ENCODE results near the gene RRP1. TPM values are rescaled to one million over a fixed set of nuclear protein-coding genes. Genes with fewer than 3 reads are reported as not detected.

Gene RRP1
- polyA plus RNA-seq, 6 donors from 2014 or later, result 9.4 to 18.6 (median 10.9) TPM

GRCh38 chr21:43824333-43825241 is 35.2 kb downstream of the RRP1 start:
- Mint-ChIP-seq H3K9me3 (no peaks in the 10 kb centered on the region), H3K36me3 (no peaks in the 10 kb centered on the region), H3K4me1 (no peaks in the 10 kb centered on the region), H3K27me3 (peaks cover 4 to 11% (median 6%) of the 10 kb centered on the region in 3 donors), H3K4me3 (no peak overlapping the region), H3K27ac (no peak overlapping the region)
- ATAC-seq (ENCODE audit: low read depth in 2 of 2) (no peak), DNase-seq (no peak)

DNA sequence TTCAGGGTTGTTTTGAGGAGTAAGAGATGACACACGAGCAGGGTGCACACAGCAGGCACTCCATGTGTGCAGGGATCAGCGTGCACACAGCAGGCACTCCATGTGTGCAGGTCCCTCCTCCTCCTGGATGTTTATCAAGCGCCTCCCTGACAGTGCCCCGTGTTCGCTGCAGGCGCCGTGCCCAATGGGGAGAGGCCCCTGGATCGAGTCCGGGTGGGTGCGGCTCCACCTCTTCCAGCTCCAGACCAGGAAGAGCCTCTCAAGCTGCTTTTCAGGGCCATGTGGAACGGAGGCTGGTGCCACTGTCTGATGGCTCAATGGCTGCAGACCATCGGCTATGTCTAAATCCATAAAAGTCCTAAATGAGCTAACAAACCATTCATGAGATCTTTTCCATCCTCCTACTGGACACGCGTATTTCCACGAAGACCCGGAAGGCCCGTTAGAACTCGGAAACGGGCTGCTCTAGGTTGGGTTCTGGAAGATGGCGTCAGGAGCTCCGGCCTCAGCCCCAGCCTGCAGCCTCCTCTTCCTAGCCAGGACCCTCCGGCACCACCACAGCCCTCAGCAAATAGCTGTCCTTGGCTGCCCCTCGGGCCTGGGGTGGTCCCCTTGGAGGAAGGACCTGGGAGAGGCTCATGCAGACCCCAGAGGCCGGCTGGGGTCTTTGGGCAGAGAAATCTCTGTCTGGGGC is 36.0 kb downstream of the RRP1 start:
- ATAC-seq (ENCODE audit: low read depth in 2 of 2) (no peak), DNase-seq (no peak)
- Mint-ChIP-seq H3K9me3 (no peaks in the 10 kb centered on the region), H3K36me3 (no peaks in the 10 kb centered on the region), H3K27ac (no peak overlapping the region), H3K4me3 (no peak overlapping the region), H3K4me1 (no peaks in the 10 kb centered on the region), H3K27me3 (peaks cover 4 to 18% (median 6%) of the 10 kb centered on the region in 3 donors)

DNA sequence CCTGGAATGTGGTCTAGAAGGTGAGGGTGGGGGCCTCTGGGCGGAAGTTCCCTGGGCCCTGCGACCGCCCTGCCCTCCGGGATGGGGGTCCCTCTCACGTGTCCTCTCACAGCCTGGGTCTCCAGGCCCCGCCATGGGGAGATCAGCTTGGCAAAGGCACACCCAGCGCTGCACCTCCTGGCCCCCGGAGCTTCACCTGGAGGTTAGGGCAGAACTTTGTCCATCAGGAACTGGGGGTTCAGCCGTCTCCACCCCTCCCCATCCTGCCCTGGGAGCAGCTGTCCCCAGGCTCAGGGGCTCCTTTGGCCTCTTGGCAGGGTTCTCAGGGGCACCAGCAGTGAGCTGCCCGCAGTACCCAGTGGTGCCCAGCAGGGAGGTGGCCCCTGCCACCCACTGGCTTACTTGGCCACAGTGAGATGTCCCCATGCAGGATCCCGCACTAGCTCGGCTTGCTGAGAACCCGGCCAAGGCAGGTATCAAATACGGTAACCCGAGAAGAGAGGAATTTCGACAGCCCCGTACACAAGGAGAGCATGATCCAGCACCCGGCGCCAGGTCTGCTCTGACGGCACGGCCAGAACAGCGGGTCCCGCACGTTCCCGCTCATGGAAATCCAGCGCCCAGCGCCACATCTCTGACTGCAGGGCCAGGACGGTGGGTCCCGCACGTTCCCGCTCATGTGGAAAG is 36.7 kb downstream of the RRP1 start:
- no peaks in the 10 kb centered on the region for H3K4me1 Mint-ChIP-seq
- DNase-seq, result no peak
- no peak overlapping the region for H3K4me3 Mint-ChIP-seq
- no peak for ATAC-seq (ENCODE audit: low read depth in 2 of 2)
- peaks cover 4 to 18% (median 6%) of the 10 kb centered on the region in 3 donors for H3K27me3 Mint-ChIP-seq
- H3K9me3 Mint-ChIP-seq, result no peaks in the 10 kb centered on the region
- H3K36me3 Mint-ChIP-seq, result no peaks in the 10 kb centered on the region
- no peak overlapping the region for H3K27ac Mint-ChIP-seq

GRCh38 chr21:43826623-43826974 is 37.2 kb downstream of the RRP1 start:
- Mint-ChIP-seq H3K4me1 (no peaks in the 10 kb centered on the region), H3K36me3 (no peaks in the 10 kb centered on the region), H3K4me3 (no peak overlapping the region), H3K27me3 (peaks cover 4 to 18% (median 6%) of the 10 kb centered on the region in 3 donors), H3K27ac (no peak overlapping the region), H3K9me3 (no peaks in the 10 kb centered on the region)
- DNase-seq, result no peak
- no peak for ATAC-seq (ENCODE audit: low read depth in 2 of 2)

- DNase-seq, result no peak
- peaks cover 4 to 18% (median 7%) of the 10 kb centered on the region in 3 donors for H3K27me3 Mint-ChIP-seq
- no peaks in the 10 kb centered on the region for H3K4me1 Mint-ChIP-seq
- no peak for ATAC-seq (ENCODE audit: low read depth in 2 of 2)
- no peaks in the 10 kb centered on the region for H3K36me3 Mint-ChIP-seq
- H3K4me3 Mint-ChIP-seq, result no peak overlapping the region
- H3K27ac Mint-ChIP-seq, result no peak overlapping the region
- H3K9me3 Mint-ChIP-seq, result no peaks in the 10 kb centered on the region
Observed at GRCh38 chr21:43827015-43827611, 37.7 kb downstream of the RRP1 start.

DNA sequence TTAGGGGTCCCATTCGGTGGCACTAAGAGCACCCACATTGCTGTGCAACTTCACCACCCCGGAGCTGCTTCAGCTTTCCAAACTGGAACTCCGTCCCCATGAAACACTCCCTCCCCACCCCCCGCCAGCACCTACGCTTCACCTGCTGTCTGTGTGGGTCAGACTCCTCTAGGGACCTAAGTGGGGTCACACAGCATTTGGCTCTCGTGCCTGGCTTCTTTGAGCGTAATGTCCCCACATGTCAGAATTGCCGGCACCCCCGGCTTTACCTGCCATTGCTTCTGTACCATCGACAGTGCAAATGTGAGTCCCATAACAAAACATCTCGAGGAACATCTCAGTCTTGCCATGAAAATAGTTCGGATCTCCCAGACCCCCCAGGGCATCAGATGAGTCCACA is 39.8 kb downstream of the RRP1 start:
- H3K27me3 Mint-ChIP-seq, result peaks cover 8 to 38% (median 23%) of the 10 kb centered on the region in 3 donors
- H3K4me1 Mint-ChIP-seq, result no peaks in the 10 kb centered on the region
- H3K4me3 Mint-ChIP-seq, result no peak overlapping the region
- H3K27ac Mint-ChIP-seq, result no peak overlapping the region
- H3K9me3 Mint-ChIP-seq, result peaks cover 0 to 7% (median 0%) of the 10 kb centered on the region in 7 donors
- DNase-seq (no peak), ATAC-seq (ENCODE audit: low read depth in 2 of 2) (no peak)
- no peaks in the 10 kb centered on the region for H3K36me3 Mint-ChIP-seq

- peaks cover 9 to 40% (median 23%) of the 10 kb centered on the region in 3 donors for H3K27me3 Mint-ChIP-seq
- H3K36me3 Mint-ChIP-seq, result no peaks in the 10 kb centered on the region
- ATAC-seq (ENCODE audit: low read depth in 2 of 2) (no peak), DNase-seq (no peak)
- H3K4me1 Mint-ChIP-seq, result peaks cover 0 to 3% (median 0%) of the 10 kb centered on the region in 3 donors
- peak overlapping the region in 1 of 8 donors; percentile 9 for H3K4me3 Mint-ChIP-seq
- peaks cover 0 to 7% (median 0%) of the 10 kb centered on the region in 7 donors for H3K9me3 Mint-ChIP-seq
- no peak overlapping the region for H3K27ac Mint-ChIP-seq
Observed at GRCh38 chr21:43829575-43830119, 40.3 kb downstream of the RRP1 start.

DNA sequence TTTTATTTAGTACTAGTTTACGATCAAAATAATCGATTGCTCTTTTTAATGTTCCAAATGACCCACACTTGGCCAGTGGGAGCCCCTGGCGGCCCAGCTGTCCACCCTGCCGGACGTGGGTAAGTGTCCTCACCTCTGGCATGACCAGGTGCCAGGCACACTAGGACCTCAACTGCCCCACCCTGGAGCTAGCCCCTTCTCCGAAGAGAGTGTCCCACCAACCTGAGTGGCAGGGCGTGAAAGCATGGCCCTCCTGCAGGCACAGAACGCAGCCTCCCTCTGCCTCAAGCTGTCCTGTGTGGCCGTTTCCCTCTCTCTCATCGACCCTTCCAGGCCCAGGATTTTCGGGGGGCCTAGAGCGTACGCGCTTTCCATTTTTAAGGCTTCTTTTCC is 42.8 kb downstream of the RRP1 start:
- Mint-ChIP-seq H3K27me3 (peaks cover 20 to 57% (median 41%) of the 10 kb centered on the region in 3 donors), H3K36me3 (no peaks in the 10 kb centered on the region), H3K9me3 (peaks cover 0 to 7% (median 0%) of the 10 kb centered on the region in 7 donors), H3K27ac (peak overlapping the region in 1 of 6 donors; percentile 3), H3K4me3 (no peak overlapping the region), H3K4me1 (peaks cover 0 to 7% (median 6%) of the 10 kb centered on the region in 3 donors)
- DNase-seq (no peak), ATAC-seq (ENCODE audit: low read depth in 2 of 2) (no peak)

DNA sequence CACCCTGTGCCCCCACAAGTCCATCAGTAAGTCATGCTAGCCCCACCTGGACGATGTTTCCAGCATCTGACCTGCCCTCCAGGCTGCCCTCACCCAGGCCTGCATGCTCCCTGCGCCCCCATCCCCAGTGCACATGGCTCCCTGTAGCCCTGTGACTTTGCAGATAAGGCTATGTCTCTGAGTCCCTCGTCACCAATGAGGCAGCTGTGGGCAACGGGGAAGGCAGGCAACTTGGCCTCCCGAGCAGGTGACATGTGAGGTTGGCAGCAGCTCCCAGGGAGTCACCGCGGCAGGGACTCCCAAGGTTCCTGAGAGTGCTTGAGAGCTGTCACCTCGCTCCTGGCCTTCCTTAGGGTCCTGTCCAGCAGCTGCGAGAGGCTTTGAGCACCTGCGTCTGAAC is 43.3 kb downstream of the RRP1 start:
- Mint-ChIP-seq H3K27me3 (peaks cover 24 to 62% (median 45%) of the 10 kb centered on the region in 3 donors), H3K4me1 (peaks cover 0 to 7% (median 6%) of the 10 kb centered on the region in 3 donors), H3K9me3 (peaks cover 0 to 7% (median 0%) of the 10 kb centered on the region in 7 donors), H3K27ac (peak overlapping the region in 2 of 6 donors; percentile 3 to 79), H3K36me3 (no peaks in the 10 kb centered on the region), H3K4me3 (no peak overlapping the region)
- ATAC-seq (ENCODE audit: low read depth in 2 of 2), result no peak
- DNase-seq, result no peak

DNA sequence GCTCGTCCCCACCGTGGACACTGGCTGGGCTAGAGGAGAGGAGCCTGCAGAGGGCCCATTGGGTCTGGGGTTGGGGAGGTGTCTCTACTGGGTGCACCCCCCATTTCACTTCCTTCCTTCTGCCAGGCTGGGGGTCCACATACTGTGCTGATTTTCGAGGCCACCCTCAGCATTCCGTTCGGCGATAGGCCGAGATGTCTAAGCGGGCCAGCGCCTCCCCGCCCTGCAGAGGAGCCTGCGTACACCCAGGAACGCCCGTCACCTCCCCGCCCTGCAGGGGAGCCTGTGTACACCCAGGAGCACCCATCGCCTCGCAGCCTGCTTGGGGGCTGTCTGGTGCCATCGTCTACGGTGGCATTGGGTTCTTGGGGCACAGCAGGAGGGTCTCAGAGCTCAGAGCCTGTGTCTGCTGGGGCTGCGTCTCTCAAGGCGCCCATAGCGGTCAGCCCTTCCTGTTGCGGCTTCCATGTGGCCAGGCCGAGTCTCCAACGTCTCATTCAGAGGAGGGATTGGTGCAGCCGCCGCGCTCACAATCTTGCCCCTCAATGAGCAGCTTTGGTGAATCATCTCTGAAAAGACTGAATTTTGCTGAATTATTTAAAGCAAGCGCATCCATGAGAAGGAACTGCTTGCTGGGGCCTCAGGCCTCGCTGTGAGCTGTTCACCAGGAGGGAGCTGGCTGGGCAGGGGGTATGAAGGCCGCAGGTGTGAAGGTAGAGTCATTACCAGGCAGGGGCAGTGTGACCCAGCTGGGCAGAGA is 44.9 kb downstream of the RRP1 start:
- Mint-ChIP-seq H3K9me3 (peaks cover 0 to 7% (median 0%) of the 10 kb centered on the region in 7 donors), H3K4me1 (peaks cover 0 to 7% (median 6%) of the 10 kb centered on the region in 3 donors), H3K36me3 (no peaks in the 10 kb centered on the region), H3K4me3 (no peak overlapping the region), H3K27ac (peak overlapping the region in 1 of 6 donors; percentile 54), H3K27me3 (peaks cover 26 to 67% (median 46%) of the 10 kb centered on the region in 3 donors)
- no peak for ATAC-seq (ENCODE audit: low read depth in 2 of 2)
- DNase-seq, result no peak

GRCh38 chr21:43835050-43835449 is 45.7 kb downstream of the RRP1 start:
- Mint-ChIP-seq H3K9me3 (peaks cover 0 to 7% (median 0%) of the 10 kb centered on the region in 7 donors), H3K36me3 (no peaks in the 10 kb centered on the region), H3K4me3 (no peak overlapping the region), H3K27ac (no peak overlapping the region), H3K27me3 (peaks cover 30 to 60% (median 46%) of the 10 kb centered on the region in 3 donors), H3K4me1 (peaks cover 0 to 7% (median 6%) of the 10 kb centered on the region in 3 donors)
- no peak for DNase-seq
- no peak for ATAC-seq (ENCODE audit: low read depth in 2 of 2)

DNA sequence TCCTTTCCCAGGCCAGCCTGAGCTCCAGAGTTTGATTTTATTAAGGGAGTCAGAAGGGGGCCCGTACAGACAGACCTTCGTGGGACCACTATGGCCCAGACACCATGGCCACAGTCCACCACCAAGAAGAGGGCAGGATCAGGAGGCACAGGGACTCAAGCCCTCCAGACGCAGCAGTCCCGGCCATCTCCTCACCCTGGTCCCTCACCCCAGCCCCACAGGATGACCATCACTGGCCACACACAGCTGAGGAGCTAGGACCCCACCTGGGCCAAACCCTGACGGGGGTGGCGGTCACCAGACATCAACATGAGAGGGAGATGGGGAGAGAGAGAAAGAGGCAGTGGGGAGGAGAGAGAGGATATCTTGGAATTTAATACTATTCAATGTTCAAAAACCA is 46.5 kb downstream of the RRP1 start:
- DNase-seq (no peak), ATAC-seq (ENCODE audit: low read depth in 2 of 2) (no peak)
- H3K27me3 Mint-ChIP-seq, result peaks cover 30 to 58% (median 46%) of the 10 kb centered on the region in 3 donors
- peaks cover 0 to 7% (median 0%) of the 10 kb centered on the region in 7 donors for H3K9me3 Mint-ChIP-seq
- no peak overlapping the region for H3K27ac Mint-ChIP-seq
- no peaks in the 10 kb centered on the region for H3K36me3 Mint-ChIP-seq
- H3K4me1 Mint-ChIP-seq, result peaks cover 0 to 7% (median 6%) of the 10 kb centered on the region in 3 donors
- peak overlapping the region in 1 of 8 donors; percentile 6 for H3K4me3 Mint-ChIP-seq
